SK-N-DZ (cell line): ENCODE data around the gene PAN3.

Experiments
- DNase-seq: peaks from one replicate; pipeline ENCODE4 v3.0.0-alpha.2; 2015; ENCODE audit warnings: low spot score

PAN3 gene

GRCh38 chr13:28297341-28297740 lies 159.0 kb downstream of the PAN3 start:
- no peak for DNase-seq

GRCh38 chr13:28299916-28300315 lies 161.6 kb downstream of the PAN3 start:
- DNase-seq = no peak

GRCh38 chr13:28301839-28302238 lies 163.5 kb downstream of the PAN3 start:
- no peak for DNase-seq

GRCh38 chr13:28306325-28306724 lies 168.0 kb downstream of the PAN3 start:
- DNase-seq = no peak

GRCh38 chr13:28313579-28313978 lies 175.2 kb downstream of the PAN3 start:
- DNase-seq = no peak

- DNase-seq = no peak
Measured at GRCh38 chr13:28314879-28315278, 176.5 kb downstream of the PAN3 start.

- DNase-seq = no peak
Measured at GRCh38 chr13:28316129-28316528, 177.8 kb downstream of the PAN3 start.

GRCh38 chr13:28316836-28317235 lies 178.5 kb downstream of the PAN3 start:
- no peak for DNase-seq

GRCh38 chr13:28318496-28318895 lies 180.2 kb downstream of the PAN3 start:
- no peak for DNase-seq

GRCh38 chr13:28319528-28319927 lies 181.2 kb downstream of the PAN3 start:
- DNase-seq = no peak

GRCh38 chr13:28320209-28320608 lies 181.9 kb downstream of the PAN3 start:
- DNase-seq = no peak

- DNase-seq = no peak
Measured at GRCh38 chr13:28320884-28321574, 182.7 kb downstream of the PAN3 start.

- no peak for DNase-seq
Measured at GRCh38 chr13:28321756-28322155, 183.4 kb downstream of the PAN3 start.

- DNase-seq = no peak
Measured at GRCh38 chr13:28322256-28322905, 184.0 kb downstream of the PAN3 start.

- peak; percentile 64 for DNase-seq
Measured at GRCh38 chr13:28324181-28324789, 185.9 kb downstream of the PAN3 start.

- no peak for DNase-seq
Measured at GRCh38 chr13:28325022-28325421, 186.7 kb downstream of the PAN3 start.

GRCh38 chr13:28326056-28326455 lies 187.7 kb downstream of the PAN3 start:
- no peak for DNase-seq

GRCh38 chr13:28327373-28328270 lies 189.3 kb downstream of the PAN3 start:
- DNase-seq = peak; percentile 74

- DNase-seq = no peak
Measured at GRCh38 chr13:28328271-28328607, 189.9 kb downstream of the PAN3 start.

- no peak for DNase-seq
Measured at GRCh38 chr13:28329395-28330158, 191.2 kb downstream of the PAN3 start.

GRCh38 chr13:28333204-28333881 lies 195.0 kb downstream of the PAN3 start:
- DNase-seq = no peak
